ENCODE data around the gene SLC35D2.

Gene SLC35D2

GRCh38 chr9:96348261-96348660 lies 35.2 kb downstream of the SLC35D2 start:
- H3K36me3 ChIP-seq (ENCODE audit: insufficient read depth, low read length), result no peaks in the 10 kb centered on the region
- no peaks in the 10 kb centered on the region for H3K9me3 ChIP-seq (ENCODE audit: insufficient read depth, low read length, severe bottlenecking)
- no peak for DNase-seq
- no peak overlapping the region for H3K9ac ChIP-seq (ENCODE audit: low read depth, low read length)
- no peak for TF ChIP-seq EZH2 (IDR thresholded peaks at IDR 0.05; ENCODE audit: borderline replicate concordance, low read depth, low read length, severe bottlenecking)
- TF ChIP-seq CTCF (IDR thresholded peaks at IDR 0.05; ENCODE audit: borderline replicate concordance, extremely low read depth, low read length, poor library complexity, severe bottlenecking), result no peak
- no peak overlapping the region for H2AFZ ChIP-seq (ENCODE audit: low read depth, low read length)
- ATAC-seq (ENCODE audit: insufficient read depth, low read depth), result no peak
- no peak overlapping the region for H3K4me2 ChIP-seq (ENCODE audit: insufficient read depth, low read length)
- H3K4me3 ChIP-seq (ENCODE audit: low read depth in 1 of 2, low read length in 2 of 2), result no peak overlapping the region
- H3K4me1 ChIP-seq (ENCODE audit: insufficient read depth, low read length), result no peaks in the 10 kb centered on the region
- H3K79me2 ChIP-seq (ENCODE audit: insufficient read depth, low read length), result no peaks in the 10 kb centered on the region
- no peaks in the 10 kb centered on the region for H4K20me1 ChIP-seq (ENCODE audit: insufficient read depth, low read length)
- no peaks in the 10 kb centered on the region for H3K27me3 ChIP-seq (ENCODE audit: insufficient read depth, low read length, poor library complexity)
- H3K27ac ChIP-seq (ENCODE audit: low read length), result no peak overlapping the region

- Histone ChIP-seq H3K79me2 (ENCODE audit: insufficient read depth, low read length) (no peaks in the 10 kb centered on the region), H2AFZ (ENCODE audit: low read depth, low read length) (no peak overlapping the region), H3K9ac (ENCODE audit: low read depth, low read length) (no peak overlapping the region), H3K27me3 (ENCODE audit: insufficient read depth, low read length, poor library complexity) (no peaks in the 10 kb centered on the region), H3K4me3 (ENCODE audit: low read depth in 1 of 2, low read length in 2 of 2) (no peak overlapping the region), H3K4me2 (ENCODE audit: insufficient read depth, low read length) (no peak overlapping the region), H4K20me1 (ENCODE audit: insufficient read depth, low read length) (no peaks in the 10 kb centered on the region), H3K9me3 (ENCODE audit: insufficient read depth, low read length, severe bottlenecking) (no peaks in the 10 kb centered on the region), H3K27ac (ENCODE audit: low read length) (no peak overlapping the region), H3K36me3 (ENCODE audit: insufficient read depth, low read length) (no peaks in the 10 kb centered on the region), H3K4me1 (ENCODE audit: insufficient read depth, low read length) (no peaks in the 10 kb centered on the region)
- TF ChIP-seq CTCF (IDR thresholded peaks at IDR 0.05; ENCODE audit: borderline replicate concordance, extremely low read depth, low read length, poor library complexity, severe bottlenecking) (no peak), EZH2 (IDR thresholded peaks at IDR 0.05; ENCODE audit: borderline replicate concordance, low read depth, low read length, severe bottlenecking) (no peak)
- DNase-seq, result no peak
- no peak for ATAC-seq (ENCODE audit: insufficient read depth, low read depth)
Observed at GRCh38 chr9:96345551-96345950, 38.0 kb downstream of the SLC35D2 start.

- no peaks in the 10 kb centered on the region for H3K9me3 ChIP-seq (ENCODE audit: insufficient read depth, low read length, severe bottlenecking)
- H3K79me2 ChIP-seq (ENCODE audit: insufficient read depth, low read length), result no peaks in the 10 kb centered on the region
- no peak overlapping the region for H3K4me2 ChIP-seq (ENCODE audit: insufficient read depth, low read length)
- no peak overlapping the region for H3K27ac ChIP-seq (ENCODE audit: low read length)
- H3K4me1 ChIP-seq (ENCODE audit: insufficient read depth, low read length), result no peaks in the 10 kb centered on the region
- no peaks in the 10 kb centered on the region for H3K36me3 ChIP-seq (ENCODE audit: insufficient read depth, low read length)
- DNase-seq (no peak), ATAC-seq (ENCODE audit: insufficient read depth, low read depth) (no peak)
- no peaks in the 10 kb centered on the region for H3K27me3 ChIP-seq (ENCODE audit: insufficient read depth, low read length, poor library complexity)
- H2AFZ ChIP-seq (ENCODE audit: low read depth, low read length), result no peak overlapping the region
- no peak for TF ChIP-seq EZH2 (IDR thresholded peaks at IDR 0.05; ENCODE audit: borderline replicate concordance, low read depth, low read length, severe bottlenecking)
- TF ChIP-seq CTCF (IDR thresholded peaks at IDR 0.05; ENCODE audit: borderline replicate concordance, extremely low read depth, low read length, poor library complexity, severe bottlenecking), result no peak
- no peak overlapping the region for H3K4me3 ChIP-seq (ENCODE audit: low read depth in 1 of 2, low read length in 2 of 2)
- no peaks in the 10 kb centered on the region for H4K20me1 ChIP-seq (ENCODE audit: insufficient read depth, low read length)
- H3K9ac ChIP-seq (ENCODE audit: low read depth, low read length), result no peak overlapping the region
Observed at GRCh38 chr9:96344458-96345180, 38.9 kb downstream of the SLC35D2 start.

Data from DND-41 (cell line).